GM19324 (cell line): ENCODE results near the gene BCL2L1.
A peak's percentile ranks its signal among the peaks of the same experiment; 100 is the strongest.
"Not testable (repeated sequence)": the region's sequence is repeated elsewhere in the genome, so short reads cannot be mapped to it uniquely, and the experiment has no call there.

ENCODE experiments used
- ATAC-seq: cut with Tn5 transposase; IDR thresholded peaks from one replicate; pipeline ENCODE4 v1.9.1; 2021; ENCODE audit warnings: mild to moderate bottlenecking, moderate library complexity; ENCODE audit not compliant: unreplicated experiment, low FRiP score

Gene BCL2L1

GRCh38 chr20:31722257-31723068 lies at the start of gene BCL2L1:
Gene BCL2L1 (minus strand): TSS chr20:31722868. CDS start chr20:31722218, 650 bp downstream.
- ATAC-seq = no peak

- no peak for ATAC-seq
Observed at GRCh38 chr20:31770243-31770642, 47.6 kb upstream of the BCL2L1 start.

DNA sequence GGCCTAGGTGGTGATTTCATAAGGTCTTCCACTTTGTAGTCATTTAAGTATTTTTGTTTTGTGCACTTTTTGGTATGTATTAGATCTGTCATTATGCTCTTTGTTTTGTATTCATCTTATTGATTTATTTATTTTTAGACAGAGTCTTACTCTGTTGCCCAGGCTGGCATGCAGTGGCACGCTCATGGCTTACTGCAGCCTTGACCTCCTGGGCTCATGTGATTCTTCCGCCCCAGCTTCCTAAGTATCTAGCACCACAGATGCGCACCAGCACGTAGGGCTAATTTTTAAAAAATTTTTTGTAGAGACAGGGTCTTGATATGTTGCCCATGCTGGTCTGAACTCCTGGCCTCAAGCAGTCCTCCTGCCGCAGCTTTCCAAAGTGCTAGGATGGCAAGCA lies 47.0 kb upstream of the BCL2L1 start:
- no peak for ATAC-seq

DNA sequence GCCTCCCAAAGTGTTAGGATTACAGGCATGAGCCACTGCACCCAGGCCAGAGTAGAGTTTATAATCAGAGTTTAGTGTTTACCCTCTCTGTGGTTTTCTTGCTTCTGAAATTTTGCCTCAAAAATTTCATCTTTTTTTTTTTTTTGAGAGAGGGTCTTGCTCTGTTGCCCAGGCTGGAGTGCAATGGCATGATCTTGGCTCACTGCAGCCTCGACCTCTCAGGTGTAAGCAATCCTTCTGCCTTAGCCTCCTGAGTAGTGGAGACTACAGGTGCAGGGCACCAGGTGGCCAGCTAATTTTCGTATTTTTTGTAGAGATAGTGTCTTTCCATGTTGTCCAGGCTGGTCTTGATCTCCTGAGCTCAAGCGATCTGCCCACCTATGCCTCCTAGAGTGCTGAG lies 45.1 kb upstream of the BCL2L1 start:
- ATAC-seq = no peak

DNA sequence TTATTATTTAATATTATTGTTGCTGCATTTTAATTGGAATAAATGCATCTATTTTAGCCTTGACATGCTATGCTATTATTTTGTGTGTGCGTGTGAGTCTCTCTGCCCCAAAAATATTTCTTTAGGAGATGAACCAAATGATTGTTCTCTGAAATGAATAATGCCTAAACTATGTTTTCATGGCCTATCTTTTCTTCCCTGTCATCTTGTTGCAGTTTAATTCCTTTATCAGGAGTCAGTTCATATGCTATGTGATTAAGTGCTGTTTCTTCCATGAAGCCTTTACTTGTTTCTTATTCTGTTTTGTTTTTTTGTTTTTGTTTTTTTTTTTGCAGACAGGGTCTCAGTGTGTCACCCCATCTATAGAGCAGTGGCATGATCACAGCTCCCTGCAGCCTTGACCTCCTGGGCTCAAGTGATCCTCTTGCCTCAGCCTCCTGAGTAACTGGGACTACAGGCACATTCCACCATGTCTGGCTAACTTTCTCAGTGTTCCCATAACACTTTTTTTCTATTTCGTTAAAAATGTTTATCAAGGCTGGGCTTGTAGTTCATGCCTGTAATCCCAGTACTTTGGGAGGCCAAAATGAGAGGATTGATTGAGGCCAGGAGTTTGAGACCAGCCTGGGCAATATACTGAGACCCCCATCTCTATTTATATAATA lies 42.1 kb upstream of the BCL2L1 start:
- no peak for ATAC-seq

- ATAC-seq = no peak
Observed at GRCh38 chr20:31760519-31761240, 38.0 kb upstream of the BCL2L1 start.

DNA sequence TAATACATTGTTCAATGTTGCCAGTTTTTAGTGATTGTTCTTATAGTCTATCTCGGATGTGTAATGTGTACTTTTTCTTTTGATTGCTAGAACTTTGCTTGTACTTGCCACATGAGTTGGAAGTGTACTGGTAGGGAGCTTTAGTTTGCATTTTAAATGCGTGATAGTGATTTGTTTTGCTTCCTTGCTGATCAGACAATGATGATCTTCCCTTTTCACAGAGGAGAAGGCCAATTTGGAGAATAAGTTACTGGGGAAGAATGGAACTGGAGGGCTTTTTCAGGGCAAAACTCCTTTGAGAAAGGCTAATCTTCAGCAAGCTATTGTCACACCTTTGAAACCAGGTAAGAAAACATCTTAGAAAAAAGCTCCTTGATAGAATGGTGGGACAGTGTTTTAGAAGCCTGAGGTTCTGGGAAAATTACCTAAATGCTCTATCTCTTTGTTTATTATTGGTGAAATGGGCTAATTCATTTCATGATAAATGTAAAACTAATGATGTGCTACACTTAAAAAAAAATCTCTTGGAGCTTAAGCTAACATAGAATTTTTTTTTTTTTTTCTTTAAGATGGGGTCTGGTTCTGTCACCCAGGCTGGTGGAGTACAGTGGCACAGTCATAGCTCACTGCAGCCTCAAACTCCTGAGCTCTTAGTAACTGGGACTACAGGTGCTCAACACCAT lies 37.3 kb upstream of the BCL2L1 start:
- no peak for ATAC-seq

- no peak for ATAC-seq
Observed at GRCh38 chr20:31758991-31759390, 36.3 kb upstream of the BCL2L1 start.

GRCh38 chr20:31758521-31758920 lies 35.9 kb upstream of the BCL2L1 start:
- no peak for ATAC-seq

DNA sequence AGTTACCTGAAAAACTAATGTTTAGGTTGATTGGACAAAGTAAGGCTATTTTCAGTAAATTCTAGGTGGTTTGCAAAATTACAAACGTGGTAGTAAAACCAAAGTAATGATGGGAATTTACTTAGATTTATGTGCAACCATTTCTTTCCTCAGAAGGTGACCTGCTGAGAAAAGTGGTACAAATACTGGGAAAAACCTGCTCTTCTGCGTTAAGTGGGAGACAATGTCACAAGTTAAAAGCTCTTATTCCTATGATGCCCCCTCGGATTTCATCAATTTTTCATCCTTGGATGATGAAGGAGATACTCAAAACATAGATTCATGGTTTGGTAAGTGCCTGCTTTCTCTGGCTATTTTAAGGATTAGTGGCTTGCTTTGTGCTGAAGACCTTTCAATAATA lies 34.6 kb upstream of the BCL2L1 start:
- ATAC-seq = no peak

- no peak for ATAC-seq
Observed at GRCh38 chr20:31751126-31751525, 28.5 kb upstream of the BCL2L1 start.

DNA sequence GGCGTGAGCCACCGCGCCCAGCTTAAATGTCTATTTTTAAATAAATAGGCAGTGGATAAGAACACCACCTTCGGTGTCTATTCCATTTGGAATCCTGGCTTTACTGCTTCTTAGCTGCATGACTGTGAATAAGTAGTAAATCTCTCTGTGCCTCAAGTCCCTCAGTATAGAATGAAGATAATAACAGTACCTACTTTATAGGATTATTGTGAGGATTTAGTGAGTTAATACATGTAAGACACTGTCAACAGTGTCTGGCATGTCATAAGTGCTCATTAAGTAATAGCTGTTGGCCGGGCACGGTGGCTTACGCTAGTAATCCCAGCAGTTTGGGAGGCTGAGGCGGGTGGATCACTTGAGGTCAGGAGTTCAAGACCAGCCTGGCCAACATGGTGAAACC lies 26.6 kb upstream of the BCL2L1 start:
- no peak for ATAC-seq

- no peak for ATAC-seq
Observed at GRCh38 chr20:31747640-31748039, 25.0 kb upstream of the BCL2L1 start.

GRCh38 chr20:31747028-31747427 lies 24.4 kb upstream of the BCL2L1 start:
- ATAC-seq = not testable (repeated sequence)

DNA sequence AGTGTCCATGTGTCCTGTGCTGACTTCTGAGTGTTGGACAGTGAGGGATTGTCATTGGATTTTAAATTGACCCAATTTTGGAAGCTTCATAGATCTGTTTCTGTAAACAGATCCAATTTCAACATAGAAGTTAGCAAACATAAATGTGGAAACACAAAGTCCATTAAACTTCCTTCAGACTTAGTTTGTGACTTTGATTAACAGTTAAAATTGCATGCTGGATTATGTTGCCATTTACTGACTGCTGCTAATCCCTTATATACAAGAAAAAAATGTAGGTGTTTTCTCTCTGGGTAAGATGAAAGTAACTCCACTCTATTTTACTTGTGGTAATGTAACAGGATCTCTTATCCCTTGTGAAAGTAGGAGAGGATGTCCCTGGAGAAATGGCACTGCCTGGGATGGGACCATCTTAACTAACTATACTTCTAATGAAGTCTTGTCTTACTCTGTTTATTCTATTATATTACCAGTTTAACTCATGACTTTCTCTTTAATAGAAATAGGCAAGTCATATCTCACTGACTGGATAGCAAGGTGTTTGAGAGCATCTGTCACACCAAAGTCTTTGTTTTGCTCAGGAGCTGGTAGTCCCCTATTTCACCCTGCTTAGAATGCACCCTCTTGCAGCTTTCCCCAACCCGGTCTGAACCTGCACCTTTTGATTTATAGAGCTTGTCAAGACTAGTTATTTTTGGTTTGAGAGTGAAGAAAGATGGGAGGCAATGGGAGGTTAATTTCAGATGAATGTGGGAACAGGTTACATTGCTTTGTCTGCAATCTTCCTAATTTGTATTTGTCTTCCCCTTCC lies 23.6 kb upstream of the BCL2L1 start:
- no peak for ATAC-seq

DNA sequence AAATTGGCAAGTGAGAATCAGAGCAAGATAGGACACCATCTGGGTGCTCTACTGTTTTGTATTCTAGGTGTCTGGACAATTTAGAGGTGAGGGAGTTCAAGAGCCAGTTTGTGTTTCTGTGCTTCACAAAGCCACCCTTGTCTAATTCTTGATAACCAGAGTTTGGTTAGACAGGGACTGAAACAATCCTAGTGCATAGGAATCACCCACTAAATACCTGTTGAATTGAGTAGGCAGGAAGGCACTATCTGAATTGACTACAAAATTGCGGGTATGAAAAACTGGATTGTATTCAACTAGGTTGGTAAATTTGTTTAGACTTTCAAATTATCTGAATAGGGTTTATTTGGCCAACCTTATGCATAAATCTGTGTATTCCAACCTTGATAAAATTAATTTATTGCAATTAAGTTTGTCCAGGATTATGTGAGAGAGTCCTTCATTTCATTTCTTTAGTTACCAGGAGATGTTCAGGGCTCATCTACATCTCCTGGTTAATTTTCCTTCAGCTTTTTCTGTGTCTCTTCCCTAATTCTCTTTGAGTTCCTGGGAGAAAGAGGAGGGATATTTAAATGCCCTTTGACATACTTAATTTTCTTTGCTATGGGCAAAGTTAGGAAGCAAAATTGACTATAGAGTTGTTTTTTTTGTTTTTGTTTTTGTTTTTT lies 18.1 kb upstream of the BCL2L1 start:
- ATAC-seq = no peak

- no peak for ATAC-seq
Observed at GRCh38 chr20:31740208-31740607, 17.5 kb upstream of the BCL2L1 start.

DNA sequence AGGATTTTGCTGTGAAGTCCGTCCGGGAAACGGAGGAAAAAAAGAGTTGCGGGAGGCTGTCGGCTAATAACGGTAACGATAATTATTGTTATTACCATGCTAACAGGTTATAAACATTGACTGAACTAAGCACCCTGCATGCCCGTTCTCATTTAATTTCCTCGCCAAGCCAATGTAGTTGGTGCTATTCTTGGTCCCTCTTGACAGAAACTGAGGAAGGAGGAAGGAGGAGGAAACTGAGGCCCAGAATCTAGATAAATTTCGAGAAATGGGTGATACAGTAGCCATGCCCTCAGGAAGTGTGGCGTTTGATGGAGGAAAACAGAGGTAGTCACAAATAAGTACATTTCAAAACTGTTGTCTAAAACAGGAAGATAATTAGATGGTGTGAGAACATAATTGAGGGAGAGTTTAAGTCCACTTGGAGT lies 16.9 kb upstream of the BCL2L1 start:
- ATAC-seq = peak; percentile 7

DNA sequence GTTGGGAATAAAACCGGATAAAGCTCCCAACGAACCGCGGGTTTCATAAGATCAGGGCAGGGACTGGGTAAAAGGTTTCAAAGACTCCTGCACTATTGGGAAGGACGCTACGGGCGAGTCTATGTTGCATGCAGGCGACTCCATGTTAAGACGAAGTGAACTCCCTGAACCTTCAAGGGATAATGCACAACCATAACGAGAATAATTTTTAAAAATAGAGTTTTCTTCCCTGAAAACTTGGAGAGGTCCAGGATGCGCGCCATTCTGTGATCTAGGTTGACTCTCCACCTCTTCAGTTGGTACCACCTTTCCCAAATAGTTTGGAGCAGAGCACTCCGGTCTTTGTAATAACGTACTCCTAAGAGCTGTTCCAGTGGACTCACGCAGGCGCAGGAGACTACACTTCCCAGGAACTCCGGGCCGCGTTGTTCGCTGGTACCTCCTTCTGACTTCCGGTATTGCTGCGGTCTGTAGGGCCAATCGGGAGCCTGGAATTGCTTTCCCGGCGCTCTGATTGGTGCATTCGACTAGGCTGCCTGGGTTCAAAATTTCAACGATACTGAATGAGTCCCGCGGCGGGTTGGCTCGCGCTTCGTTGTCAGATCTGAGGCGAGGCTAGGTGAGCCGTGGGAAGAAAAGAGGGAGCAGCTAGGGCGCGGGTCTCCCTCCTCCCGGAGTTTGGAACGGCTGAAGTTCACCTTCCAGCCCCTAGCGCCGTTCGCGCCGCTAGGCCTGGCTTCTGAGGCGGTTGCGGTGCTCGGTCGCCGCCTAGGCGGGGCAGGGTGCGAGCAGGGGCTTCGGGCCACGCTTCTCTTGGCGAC lies 16.3 kb upstream of the BCL2L1 start, which contains the start of gene TPX2:
TPX2 (plus strand) TSS at position 562 of the 821 bp plus-strand sequence. CDS start 18,187 bp downstream, outside the sequence.
- peak; percentile 91 for ATAC-seq
